HG03159 (cell line): Measurements from ENCODE around the gene NRROS.
"Not testable (repeated sequence)": the region's sequence is repeated elsewhere in the genome, so short reads cannot be mapped to it uniquely, and the experiment has no call there.

Experiments
- ATAC-seq: cut with Tn5 transposase; IDR thresholded peaks from one replicate; pipeline ENCODE4 v1.9.1; 2021; ENCODE audit warnings: mild to moderate bottlenecking, moderate library complexity; ENCODE audit not compliant: unreplicated experiment

Gene NRROS

DNA sequence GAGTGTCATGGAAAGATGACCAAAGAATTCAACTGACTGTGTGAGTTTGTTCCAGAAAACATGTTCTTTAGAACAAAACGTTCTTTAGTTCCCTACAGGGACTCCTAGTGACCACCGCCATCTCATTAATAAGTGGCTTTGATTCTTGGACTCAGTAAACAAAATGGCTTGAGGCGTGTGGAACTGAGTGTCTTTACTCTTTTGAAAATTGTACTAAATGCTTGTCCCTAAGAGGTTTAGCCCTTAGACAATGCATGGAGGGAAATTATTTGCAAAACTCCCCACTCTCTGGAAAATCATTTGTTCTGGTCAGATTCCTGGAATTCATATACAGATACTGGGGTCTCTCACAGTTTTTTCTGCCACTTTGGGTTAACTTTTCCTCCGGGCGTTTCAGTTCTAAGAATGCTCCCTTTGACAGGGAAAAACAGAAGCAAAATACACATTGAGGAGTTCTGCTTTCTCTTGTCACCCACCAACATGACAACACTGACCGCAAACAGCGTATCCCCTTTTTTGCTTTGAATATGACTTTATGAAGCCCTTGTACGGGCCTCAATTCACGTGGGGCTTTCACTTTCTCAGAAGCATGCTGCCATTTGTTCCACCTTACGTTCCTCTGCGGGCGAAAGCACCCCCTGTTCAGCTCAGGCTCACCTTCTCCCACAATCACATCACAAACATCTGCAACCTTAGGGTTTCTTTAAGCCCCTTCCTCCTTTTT is 15.3 kb upstream of the NRROS start:
- ATAC-seq: no peak

DNA sequence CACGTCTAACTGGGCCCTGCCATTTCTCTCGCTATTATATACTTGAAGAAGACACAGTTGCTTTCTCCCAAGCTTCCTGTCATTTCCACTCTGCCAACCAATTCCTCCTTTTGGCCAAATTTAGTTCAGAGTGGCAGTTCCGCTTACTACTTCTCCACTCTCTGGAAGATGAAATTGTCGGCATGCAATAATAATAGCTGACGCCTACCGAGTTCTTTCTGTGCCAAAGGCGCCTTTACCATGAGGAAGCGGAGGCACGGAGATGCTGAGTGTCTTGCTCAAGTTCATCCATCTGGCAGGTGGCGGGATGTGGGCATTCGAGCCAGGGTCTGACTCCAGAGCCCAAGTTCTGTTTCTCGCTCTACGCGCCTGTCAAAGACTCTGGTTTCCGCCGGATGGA is 14.6 kb upstream of the NRROS start:
- no peak for ATAC-seq

DNA sequence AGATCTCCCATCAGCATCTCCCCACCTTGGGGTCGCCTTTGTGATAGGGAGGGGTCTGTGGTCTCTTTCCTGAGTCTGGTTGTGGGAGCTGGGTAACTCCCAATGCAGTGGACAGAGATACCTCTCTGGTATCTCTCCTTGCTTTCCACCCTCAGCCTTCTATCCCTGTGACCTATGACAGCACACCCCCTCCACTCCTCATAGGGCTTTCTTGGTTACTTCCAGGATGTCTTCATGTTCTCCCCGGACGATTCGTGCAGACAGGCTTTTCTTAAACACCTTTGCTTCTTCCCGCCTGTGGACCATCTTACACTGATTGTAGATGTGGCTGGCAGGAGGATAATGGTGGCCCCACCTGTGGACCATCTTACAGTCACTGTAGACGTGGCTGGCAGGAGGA is 14.2 kb upstream of the NRROS start:
- no peak for ATAC-seq

DNA sequence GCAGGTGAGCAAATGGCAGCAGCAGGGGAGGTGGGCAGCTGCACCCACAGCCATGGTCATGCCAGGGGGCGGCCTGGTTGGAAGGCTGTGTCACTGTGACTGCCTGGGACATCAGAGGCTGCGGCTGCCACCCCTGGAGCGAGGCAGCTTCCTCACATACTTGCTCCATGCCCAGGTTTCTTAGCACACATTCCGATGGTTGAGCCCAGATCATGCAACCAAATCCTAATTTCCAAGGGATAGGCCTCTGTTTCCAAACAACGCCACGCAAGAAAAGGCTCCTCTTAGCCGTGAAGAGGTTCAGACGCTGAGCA is 11.6 kb upstream of the NRROS start:
- ATAC-seq: no peak

DNA sequence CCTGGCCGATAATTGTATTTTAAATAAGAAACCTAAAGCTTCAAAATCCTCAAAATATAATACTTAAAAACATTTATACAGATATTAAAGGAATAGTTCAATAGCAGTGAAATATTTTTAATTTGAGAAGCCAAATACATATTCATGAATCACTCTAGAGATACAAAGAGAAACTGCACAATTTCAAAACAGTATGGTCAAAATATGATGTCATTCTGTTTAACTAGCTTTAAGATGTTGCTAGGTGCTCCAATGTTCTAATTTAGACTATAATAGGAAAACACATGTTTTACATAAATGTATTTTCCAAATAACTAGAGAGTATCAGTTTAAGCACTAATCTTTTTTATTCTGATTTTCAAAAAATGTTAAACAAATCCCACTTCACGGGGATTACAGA is 10.3 kb upstream of the NRROS start:
- ATAC-seq: no peak

DNA sequence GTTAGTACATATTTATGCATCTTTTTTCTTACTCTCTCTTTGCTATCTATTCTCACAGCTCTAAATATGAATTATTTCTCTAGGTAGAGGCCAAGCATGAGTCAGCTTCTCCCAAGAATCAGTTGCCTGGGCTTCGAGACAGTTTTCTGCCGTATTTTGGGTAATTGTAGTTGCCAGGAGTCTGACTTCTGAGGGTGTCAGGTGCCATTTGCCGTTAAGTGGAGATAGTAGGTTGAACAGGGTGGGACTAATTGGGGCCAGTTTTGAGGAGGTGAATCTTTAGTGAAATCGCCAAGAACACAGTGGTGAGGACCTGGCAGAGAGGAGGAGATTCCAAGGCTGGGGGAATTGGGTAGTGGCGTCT is 7.8 kb upstream of the NRROS start:
- ATAC-seq: peak; percentile 5

DNA sequence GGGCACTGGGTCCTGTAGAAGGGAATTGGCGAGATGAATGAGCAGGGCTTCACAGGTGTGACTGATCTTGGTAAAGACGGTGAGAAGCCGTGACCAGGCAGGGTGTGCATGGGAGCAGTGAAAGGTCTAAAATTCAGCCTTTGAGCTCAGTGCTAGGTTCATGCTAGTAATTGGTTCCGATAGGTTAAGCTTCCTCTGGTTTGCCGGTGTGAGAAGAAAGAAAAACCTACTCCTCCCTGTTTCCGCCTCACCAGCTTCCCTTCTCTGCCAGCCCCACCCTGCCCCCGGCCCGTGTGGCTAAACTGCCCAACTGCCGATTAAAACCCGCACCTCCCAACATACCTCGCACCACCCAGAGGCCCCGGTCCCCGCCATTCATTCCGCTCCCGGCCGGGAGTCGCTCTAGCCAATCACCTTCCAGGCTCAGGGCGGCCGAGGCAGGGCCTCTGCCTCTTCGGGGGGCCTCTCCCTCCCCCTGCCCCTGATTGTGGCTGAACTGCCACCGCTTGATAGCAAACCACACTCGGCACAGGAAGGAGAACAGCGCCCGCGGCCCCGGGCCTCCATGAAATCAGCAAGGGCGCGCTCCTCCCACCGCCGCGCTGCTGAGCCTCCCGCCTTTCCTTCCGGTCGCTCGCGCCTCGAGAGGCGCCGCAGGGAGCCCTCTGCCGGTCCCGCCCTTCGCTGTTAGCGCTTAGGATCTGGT is 7.3 kb upstream of the NRROS start:
- peak; percentile 72 for ATAC-seq

DNA sequence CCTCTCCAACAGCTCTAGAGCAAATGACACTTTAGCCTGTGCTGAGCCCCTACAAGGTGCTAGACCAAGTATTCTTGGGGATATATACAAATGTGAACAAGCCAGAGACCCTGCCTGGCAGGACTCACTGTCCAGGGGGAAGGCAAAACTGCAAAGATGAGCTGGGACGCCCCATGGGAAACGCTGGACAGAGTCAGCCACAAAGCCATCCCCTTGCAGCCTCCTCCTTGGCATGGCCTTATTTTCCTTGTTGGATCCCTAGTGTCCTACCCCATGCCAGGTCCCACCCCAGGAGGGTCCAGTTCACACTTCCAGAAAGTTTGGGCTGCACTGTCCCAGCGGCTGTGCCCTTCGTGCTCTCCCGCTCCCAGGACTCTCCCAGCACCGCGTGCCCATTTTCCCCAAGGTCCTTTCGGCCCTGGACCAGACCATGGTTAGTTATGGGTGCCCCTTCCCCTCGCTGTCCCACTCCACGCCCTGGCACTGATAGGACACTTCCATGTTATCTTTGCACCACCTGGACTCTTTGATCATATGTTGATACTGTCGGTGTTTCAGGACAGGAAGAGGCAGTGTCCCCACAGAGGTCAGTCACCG is 5.8 kb upstream of the NRROS start:
- ATAC-seq: no peak

DNA sequence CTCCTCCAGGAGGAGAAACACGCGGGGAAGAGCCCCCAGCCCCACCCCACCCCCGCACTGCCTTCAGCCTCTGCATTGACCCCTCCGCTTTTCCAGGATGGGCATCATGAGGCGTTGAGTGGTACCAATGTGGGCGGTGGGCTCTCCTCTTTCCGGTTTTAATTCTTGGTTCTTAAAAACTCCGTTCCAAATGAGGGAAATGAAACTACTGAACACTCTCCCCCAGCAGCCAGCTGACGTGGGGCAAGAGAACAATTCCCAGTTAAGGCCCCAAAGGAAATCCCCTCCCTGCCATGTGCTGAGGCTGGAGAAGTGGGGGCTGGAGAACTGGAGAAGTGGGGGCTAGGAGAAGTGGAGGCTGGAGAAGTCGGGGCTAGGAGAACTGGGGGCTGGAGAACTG is 5.3 kb upstream of the NRROS start:
- ATAC-seq: no peak

DNA sequence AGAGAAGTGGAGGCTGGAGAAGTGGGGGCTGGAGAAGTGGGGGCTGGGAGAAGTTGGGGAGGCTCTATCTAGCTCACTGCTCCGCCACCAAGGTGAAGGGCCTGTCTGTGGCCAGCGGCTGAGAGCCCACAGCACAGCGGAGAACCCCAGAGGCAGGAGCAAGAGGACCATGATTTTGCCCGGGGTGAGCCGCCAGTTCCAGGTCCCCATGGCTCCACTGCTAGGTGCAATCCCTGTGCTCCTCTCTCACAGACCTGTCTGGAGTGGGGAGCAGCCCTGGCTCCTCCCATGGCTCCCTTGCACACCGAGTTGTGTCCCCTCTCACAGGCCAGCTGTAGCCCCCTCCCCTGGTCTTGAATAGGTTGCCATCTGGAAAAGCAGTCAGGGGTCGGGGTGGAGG is 4.7 kb upstream of the NRROS start:
- no peak for ATAC-seq

DNA sequence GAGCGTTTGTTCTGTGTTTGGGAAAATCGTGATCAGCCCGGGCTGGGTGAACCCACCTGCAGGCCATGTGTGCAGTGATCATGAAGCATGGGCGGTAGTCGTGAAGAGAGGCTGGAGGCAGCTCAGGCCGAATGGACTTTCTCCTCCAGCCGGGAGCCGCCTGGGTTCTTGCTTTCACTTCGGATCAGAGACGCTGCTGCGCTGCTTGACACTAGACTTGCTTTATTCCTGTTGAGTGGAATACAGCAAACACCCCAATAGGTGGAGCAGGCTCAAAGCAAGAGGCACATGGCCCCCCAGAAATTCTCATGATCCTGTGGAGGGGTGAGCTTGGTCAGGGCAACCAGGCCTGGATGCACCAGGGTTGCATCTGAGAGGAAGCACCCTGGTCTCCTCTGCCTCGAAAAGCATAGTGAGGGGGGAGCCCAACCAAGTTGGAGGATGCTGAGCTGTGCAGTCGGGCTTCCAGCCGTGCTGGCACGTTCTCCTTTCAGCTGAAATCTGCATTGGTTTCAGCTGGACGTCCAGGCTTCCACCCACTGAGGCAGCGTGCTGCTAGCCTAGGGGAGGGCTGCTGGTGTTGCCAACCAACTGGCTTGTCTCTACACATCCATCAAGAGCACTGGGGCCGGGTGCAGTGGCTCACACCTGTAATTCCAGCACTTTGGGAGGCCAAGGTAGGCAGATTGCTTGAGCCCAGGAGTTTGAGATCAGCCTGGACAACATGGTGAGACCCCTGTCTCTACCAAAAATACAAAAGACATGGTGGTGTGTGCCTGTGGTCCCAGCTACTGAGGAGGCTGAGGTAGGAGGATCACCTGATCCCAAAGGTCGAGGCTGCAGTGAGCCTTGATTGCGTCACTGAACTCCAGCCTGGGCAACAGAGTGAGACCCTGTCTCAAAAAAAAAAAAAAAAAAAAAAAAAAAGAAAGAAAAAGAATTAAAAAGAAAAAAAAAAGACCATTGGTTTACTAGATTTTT is 2.8 kb upstream of the NRROS start:
- no peak for ATAC-seq

DNA sequence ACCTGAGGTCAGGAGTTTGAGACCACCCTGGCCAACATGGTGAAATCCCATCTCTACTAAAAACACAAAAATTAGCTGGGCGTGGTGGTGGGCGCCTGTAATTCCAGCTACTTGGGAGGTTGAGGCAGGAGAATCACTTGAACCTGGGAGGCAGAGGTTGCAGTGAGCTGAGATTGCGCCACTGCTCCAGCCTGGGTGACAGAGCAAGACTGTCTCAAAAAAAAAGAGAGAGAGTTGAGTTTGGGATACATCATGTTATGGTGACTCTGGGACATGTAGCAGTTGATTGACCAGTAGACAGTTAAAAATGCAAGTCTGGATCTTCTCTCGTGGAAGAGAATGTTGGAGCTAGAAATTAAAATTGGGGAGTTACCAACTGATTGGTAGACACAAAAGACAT is 1.6 kb upstream of the NRROS start:
- ATAC-seq: not testable (repeated sequence)

DNA sequence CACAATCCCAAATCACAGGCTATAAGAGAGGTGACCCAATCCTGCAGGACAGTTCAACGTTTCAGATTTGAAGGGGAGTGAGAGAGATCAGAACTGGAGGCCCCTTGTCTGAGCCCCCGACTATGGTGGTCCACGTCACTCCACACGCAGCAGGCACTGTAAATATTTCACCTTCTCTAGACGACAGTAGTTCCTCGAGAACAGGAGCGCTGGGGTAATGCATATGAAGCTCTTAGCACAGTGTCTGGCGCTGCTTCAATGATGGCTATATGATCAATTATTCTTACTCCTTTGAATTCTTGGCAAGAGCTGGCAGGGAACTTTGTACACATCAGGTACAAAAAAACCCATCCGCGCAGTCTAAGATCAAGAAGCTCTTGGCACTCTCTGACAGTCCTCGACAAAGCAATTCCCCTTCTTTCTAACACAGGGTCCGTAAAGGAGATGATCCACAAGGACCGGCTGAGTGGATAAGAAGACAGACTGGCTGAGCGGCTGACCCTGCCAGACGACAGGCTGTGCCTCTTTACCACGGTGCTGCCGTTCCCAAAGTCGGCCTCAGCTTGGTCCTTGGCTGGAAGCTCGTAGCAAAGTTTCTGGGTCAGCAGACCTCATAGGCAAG is 522 bp upstream of the NRROS start:
- no peak for ATAC-seq

DNA sequence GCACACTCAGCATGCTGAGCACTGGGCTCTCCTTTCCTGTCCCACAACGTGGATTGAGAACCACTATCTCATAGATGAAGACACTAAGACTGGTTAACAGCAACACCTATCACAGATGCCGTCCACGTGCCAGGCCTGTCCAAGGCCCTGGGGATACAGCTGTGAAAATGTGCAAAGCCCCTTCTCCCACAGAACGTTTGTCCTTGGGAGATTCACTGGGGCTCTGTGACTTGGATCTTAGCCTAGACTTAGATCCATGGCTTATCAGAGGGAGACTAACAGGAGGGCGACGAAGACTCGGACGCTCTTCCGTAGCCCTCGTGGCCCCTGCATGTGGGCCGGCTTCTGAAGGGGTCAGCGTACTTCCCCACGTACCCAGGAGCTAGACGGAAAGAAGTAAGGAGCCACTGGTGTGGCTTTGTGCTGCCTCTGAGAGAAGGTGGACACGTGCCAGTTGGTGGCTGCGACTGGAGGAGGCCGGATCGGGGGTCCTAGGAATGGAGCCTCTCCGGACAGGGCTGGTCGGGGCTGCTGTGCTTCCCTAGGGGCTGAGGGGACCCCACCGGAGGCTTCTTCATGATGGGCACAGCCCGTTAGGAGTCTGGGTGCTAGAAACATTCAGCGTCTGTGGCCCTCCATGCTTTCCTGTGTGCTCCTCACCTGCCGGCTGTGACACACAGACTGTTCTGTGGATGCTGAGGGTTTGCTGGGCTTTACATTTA is 964 bp downstream of the NRROS start:
- ATAC-seq: no peak

DNA sequence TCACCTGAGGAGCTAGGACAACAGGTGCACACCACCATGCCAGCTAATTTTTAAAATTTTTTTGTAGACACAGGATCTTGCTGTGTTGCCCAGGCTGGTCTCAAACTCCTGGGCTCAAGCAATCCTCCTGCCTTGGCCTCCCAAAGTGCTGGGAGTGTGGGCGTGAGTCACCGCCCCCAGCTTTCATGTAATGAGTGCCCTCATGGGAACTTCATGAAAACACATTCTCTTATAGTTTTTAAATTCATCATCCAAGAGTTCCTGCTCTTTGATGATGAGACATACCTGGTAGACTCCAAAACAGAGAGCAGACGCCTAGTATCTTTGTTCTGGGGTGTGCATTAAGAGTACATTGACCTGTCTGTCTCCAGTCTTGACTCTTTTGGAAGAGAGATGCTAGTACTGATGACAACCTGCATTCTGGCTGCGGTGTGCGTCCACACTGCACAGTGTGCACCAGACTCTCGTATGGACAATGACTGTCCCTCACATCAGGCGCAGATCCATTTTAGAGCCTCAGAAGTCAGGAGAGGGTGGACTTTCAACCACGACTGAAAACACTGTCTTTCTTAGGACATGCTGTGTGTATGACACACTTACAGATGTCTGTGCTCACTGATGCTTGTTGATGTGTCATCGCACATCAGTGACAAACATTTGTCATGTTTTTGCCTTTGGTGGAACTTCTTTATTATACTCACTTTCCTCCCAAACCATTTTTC is 2.0 kb downstream of the NRROS start:
- ATAC-seq: no peak

DNA sequence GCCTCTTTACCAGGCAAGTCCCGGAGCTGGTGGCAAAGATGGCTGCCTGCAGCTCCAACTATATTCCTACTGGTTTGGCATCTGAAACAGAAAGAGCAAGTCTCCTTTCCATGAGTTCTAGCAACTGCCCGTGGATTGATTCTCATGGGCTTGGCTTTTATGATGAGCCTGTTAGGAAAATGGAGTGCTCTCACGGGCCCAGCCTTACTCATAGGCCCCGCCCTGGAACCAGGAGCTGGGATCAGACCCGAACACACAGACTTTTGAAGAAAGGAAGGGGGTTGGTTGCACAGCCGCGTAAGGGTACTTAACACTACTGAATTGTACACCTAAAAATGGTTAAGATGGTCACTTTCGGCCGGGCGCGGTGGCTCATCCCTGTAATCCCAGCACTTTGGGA is 2.9 kb downstream of the NRROS start:
- ATAC-seq: no peak

DNA sequence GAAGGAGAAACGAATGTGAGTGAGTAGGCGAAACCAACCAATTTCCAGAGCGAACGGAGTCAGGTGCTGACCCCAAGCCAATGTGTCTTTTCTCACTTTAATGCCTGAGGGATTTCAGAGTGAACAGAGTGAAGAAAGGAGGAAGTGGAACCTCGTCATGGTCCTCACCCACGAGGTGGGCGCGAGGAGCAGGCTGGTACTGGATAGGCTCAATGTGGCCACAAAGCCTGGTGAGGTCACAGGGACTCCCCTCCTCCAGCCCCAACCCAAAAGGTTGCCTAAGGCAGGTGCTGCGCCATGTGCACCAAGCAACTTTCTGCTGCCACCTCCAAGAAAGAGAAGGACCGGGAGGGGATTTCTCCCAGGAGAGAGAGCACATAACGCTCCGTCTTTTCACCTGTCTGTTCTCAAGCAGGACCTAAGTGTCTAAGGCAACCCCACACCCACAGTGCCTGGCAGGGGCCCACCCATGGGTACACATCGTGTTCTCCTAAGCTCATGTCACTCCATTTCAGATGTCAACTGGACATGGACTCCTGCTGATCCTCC is 3.8 kb downstream of the NRROS start:
- peak; percentile 74 for ATAC-seq

DNA sequence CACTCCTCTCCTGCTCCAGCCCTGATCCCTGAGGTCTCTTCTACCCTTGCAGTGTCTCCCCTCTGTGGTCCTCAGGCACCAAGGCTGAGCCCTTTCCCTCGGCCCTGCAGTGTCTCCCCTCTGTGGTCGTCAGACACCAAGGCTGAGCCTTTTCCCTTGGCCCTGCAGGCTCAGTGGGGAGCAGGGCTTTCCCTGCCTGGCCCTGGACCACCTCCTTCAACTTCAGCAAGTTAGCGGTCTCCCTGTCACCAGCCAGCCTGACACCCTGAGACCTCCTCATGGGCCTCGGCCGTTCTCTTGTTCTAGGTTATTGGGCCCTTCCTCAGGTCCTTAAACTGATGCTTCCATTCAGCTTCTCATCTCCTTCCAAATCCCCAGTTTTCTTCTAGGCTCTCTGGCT is 4.3 kb downstream of the NRROS start:
- no peak for ATAC-seq

DNA sequence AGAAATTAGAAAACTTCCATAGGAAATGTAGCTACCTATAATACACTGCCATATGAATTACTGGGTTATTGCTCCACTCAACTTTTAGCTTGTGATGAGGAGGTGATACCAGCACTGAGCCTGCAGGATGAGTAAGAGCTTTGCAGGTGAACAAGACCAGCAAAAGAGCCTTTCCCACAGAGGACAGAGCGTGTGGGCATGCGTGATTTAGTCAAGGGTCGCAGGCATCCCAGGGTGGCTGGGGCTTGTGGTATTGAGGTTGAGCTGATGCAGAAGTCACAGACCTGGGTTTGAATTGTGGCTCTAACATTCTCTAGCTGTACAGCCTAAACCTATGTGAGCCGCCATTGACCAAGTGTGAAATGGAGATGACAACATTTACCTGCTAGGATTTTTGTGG is 5.6 kb downstream of the NRROS start:
- ATAC-seq: no peak
